Nephron (organoid): ENCODE results near the gene MDM2.

Experiments used
- H3K27ac Mint-ChIP-seq, 3 experiments: 2 replicates each; pipeline ENCODE4 v1.8.0; 2020; ENCODE audit warnings: mixed read lengths in 3 of 3, mild to moderate bottlenecking in 2 of 3, moderate library complexity in 1 of 3
- H3K27me3 Mint-ChIP-seq: 2 replicates; pipeline ENCODE4 v1.8.0; 2021; ENCODE audit warnings: low read depth, mild to moderate bottlenecking, moderate library complexity, mixed read lengths
- H3K36me3 Mint-ChIP-seq: 2 replicates; pipeline ENCODE4 v1.8.0; 2020; ENCODE audit warnings: low read depth, mixed read lengths
- H3K4me1 Mint-ChIP-seq: 2 replicates; pipeline ENCODE4 v1.8.0; 2020; ENCODE audit warnings: mixed read lengths
- H3K4me3 Mint-ChIP-seq, 3 experiments: 2 replicates each; pipeline ENCODE4 v1.8.0; 2020; ENCODE audit warnings: mild to moderate bottlenecking in 3 of 3, mixed read lengths in 3 of 3, moderate library complexity in 2 of 3
- H3K9me3 Mint-ChIP-seq: 2 replicates; pipeline ENCODE4 v1.8.0; 2020; ENCODE audit warnings: mixed read lengths
- CTCF ChIP-seq, 3 experiments: fragments of 200-600 bp; sonication (generic); IDR thresholded peaks; one replicate each; pipeline ENCODE4 v1.5.0; 2021; ENCODE audit warnings: antibody characterized with exemption in 3 of 3; ENCODE audit not compliant: unreplicated experiment in 3 of 3

Gene MDM2

GRCh38 chr12:68771223-68771925 lies 36.6 kb upstream of the MDM2 start:
- Mint-ChIP-seq H3K27ac (no peak overlapping the region), H3K27me3 (no peaks in the 10 kb centered on the region), H3K9me3 (no peaks in the 10 kb centered on the region), H3K4me1 (no peaks in the 10 kb centered on the region), H3K36me3 (peaks cover 4% of the 10 kb centered on the region), H3K4me3 (no peak overlapping the region)
- no peak for TF ChIP-seq CTCF (IDR thresholded peaks at IDR 0.05; ENCODE audit: unreplicated experiment in 3 of 3)

GRCh38 chr12:68772714-68773113 lies 35.3 kb upstream of the MDM2 start:
- no peak overlapping the region for H3K27ac Mint-ChIP-seq
- no peak for TF ChIP-seq CTCF (IDR thresholded peaks at IDR 0.05; ENCODE audit: unreplicated experiment in 3 of 3)

GRCh38 chr12:68773582-68773981 lies 34.4 kb upstream of the MDM2 start:
- Mint-ChIP-seq H3K27me3 (no peaks in the 10 kb centered on the region), H3K4me3 (no peak overlapping the region), H3K36me3 (no peaks in the 10 kb centered on the region), H3K4me1 (no peaks in the 10 kb centered on the region), H3K9me3 (no peaks in the 10 kb centered on the region), H3K27ac (no peak overlapping the region)
- TF ChIP-seq CTCF (IDR thresholded peaks at IDR 0.05; ENCODE audit: unreplicated experiment in 3 of 3), result no peak

More at GRCh38 chr12:68772714-68773113, 35.3 kb upstream of the MDM2 start:
- Mint-ChIP-seq H3K4me3 (no peak overlapping the region), H3K36me3 (no peaks in the 10 kb centered on the region), H3K27me3 (no peaks in the 10 kb centered on the region), H3K4me1 (no peaks in the 10 kb centered on the region), H3K9me3 (no peaks in the 10 kb centered on the region)

- H3K36me3 Mint-ChIP-seq, result no peaks in the 10 kb centered on the region
- TF ChIP-seq CTCF (IDR thresholded peaks at IDR 0.05; ENCODE audit: unreplicated experiment in 3 of 3), result no peak
These were observed 32.8 kb upstream of the MDM2 start for GRCh38 chr12:68775121-68775630.

GRCh38 chr12:68776976-68777610 lies 30.9 kb upstream of the MDM2 start:
- TF ChIP-seq CTCF (IDR thresholded peaks at IDR 0.05; ENCODE audit: unreplicated experiment in 3 of 3), result no peak
- Mint-ChIP-seq H3K27me3 (no peaks in the 10 kb centered on the region), H3K4me3 (no peak overlapping the region), H3K9me3 (no peaks in the 10 kb centered on the region), H3K4me1 (no peaks in the 10 kb centered on the region), H3K36me3 (no peaks in the 10 kb centered on the region), H3K27ac (no peak overlapping the region)

More at GRCh38 chr12:68775121-68775630, 32.8 kb upstream of the MDM2 start:
- Mint-ChIP-seq H3K4me1 (no peaks in the 10 kb centered on the region), H3K4me3 (no peak overlapping the region), H3K27ac (no peak overlapping the region), H3K9me3 (no peaks in the 10 kb centered on the region), H3K27me3 (no peaks in the 10 kb centered on the region)
